ENCODE measurements around the gene TSPAN13. TPM values are rescaled to one million over a fixed set of nuclear protein-coding genes. Genes with fewer than 3 reads are reported as not detected.

The TSPAN13 gene
- polyA plus RNA-seq, 1 donor (not counting 4 experiments of a cell fraction or from before 2014, with no cell fraction given): 21.6 TPM

DNA sequence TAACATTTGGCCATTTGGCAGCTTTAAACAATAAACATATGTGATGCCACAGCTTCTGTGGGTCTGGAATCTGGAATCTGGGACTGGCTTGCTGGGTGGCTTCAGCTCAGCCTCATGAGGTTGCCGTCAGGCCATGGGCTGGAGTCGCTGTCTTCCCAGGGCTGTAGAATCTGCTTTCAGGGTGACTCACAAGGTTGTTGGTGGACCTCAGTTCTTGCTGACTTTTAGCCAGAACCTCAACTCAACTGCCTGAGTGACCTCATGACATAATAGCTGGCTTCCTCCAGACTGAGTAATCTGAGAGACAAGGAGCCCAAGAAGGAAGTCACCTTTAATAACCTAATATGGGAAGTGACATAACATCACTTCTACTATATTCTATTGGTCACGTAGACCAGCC lies 44.6 kb upstream of the TSPAN13 start:
- no peaks in the 10 kb centered on the region for H4K20me1 ChIP-seq (ENCODE audit: control insufficient read depth, extremely low read depth, insufficient read depth, low read length)
- H3K4me2 ChIP-seq (ENCODE audit: control insufficient read depth, extremely low read depth, insufficient read depth, low read depth, low read length): no peak overlapping the region
- no peak for TF ChIP-seq EZH2 (IDR thresholded peaks at IDR 0.05; ENCODE audit: low read length)
- TF ChIP-seq, protein P1, sequence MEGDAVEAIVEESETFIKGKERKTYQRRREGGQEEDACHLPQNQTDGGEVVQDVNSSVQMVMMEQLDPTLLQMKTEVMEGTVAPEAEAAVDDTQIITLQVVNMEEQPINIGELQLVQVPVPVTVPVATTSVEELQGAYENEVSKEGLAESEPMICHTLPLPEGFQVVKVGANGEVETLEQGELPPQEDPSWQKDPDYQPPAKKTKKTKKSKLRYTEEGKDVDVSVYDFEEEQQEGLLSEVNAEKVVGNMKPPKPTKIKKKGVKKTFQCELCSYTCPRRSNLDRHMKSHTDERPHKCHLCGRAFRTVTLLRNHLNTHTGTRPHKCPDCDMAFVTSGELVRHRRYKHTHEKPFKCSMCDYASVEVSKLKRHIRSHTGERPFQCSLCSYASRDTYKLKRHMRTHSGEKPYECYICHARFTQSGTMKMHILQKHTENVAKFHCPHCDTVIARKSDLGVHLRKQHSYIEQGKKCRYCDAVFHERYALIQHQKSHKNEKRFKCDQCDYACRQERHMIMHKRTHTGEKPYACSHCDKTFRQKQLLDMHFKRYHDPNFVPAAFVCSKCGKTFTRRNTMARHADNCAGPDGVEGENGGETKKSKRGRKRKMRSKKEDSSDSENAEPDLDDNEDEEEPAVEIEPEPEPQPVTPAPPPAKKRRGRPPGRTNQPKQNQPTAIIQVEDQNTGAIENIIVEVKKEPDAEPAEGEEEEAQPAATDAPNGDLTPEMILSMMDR (optimal IDR thresholded peaks at IDR 0.05 in 1 of 3, IDR thresholded peaks at IDR 0.05 in 1 of 3, conservative IDR thresholded peaks at IDR 0.05 in 1 of 3; ENCODE audit: extremely low read depth in 1 of 3, insufficient read depth in 2 of 3, low read length in 3 of 3): no peak
- H3K27ac ChIP-seq (ENCODE audit: control insufficient read depth, insufficient read depth, low read length): no peak overlapping the region
- H3K9ac ChIP-seq (ENCODE audit: control insufficient read depth, extremely low read depth, insufficient read depth, low read length): no peak overlapping the region
- no peaks in the 10 kb centered on the region for H3K9me3 ChIP-seq (ENCODE audit: control insufficient read depth, low read depth, low read length)
- FAIRE-seq (no peak), DNase-seq (ENCODE audit: low read depth, low spot score) (no peak)
- H3K4me3 ChIP-seq (ENCODE audit: control insufficient read depth in 2 of 3, extremely low read depth in 1 of 3, insufficient read depth in 2 of 3, low read depth in 1 of 3, low read length in 3 of 3): no peak overlapping the region
- peaks cover 0 to 6% of the 10 kb centered on the region in 2 experiments for H3K36me3 ChIP-seq (ENCODE audit: control insufficient read depth in 2 of 2, extremely low read depth in 1 of 2, insufficient read depth in 2 of 2, low read length in 2 of 2)
- H3K79me2 ChIP-seq (ENCODE audit: control insufficient read depth, insufficient read depth, low read length): no peaks in the 10 kb centered on the region
- no peaks in the 10 kb centered on the region for H3K4me1 ChIP-seq (ENCODE audit: control insufficient read depth, extremely low read depth, insufficient read depth, low read length)
- no peak overlapping the region for H2AFZ ChIP-seq (ENCODE audit: control insufficient read depth, low read length)
- no peaks in the 10 kb centered on the region for H3K27me3 ChIP-seq (ENCODE audit: control insufficient read depth, extremely low read depth, insufficient read depth, low read length)
- no peaks in the 10 kb centered on the region for H3K9me1 ChIP-seq (ENCODE audit: control insufficient read depth, extremely low read depth, insufficient read depth, low read length)
- dilution Hi-C loops (cut with MboI; ENCODE audit: extremely low pct_ligation_motif_present, low sequenced_read_pairs): no loop called here

DNA sequence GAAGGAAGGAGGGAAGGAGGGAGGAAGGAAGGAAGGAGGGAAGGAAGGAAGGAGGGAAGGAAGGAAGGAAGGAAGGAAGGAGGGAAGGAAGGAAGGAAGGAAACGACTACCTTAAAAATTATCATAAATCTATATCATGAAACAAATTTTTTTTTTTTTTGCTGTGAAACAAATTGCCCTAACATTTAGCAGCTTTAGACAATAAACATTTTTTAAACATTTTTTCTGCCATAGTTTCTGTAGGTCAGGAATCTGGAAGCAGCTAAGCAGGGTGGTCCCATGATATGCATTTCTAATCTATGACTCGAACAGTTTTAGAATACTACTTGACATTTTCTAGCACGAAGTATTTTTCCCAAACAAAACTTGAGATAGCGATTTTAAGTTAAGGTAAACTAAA lies 42.9 kb upstream of the TSPAN13 start:
- Histone ChIP-seq H3K4me3 (ENCODE audit: control insufficient read depth in 2 of 3, extremely low read depth in 1 of 3, insufficient read depth in 2 of 3, low read depth in 1 of 3, low read length in 3 of 3) (no peak overlapping the region), H3K9me1 (ENCODE audit: control insufficient read depth, extremely low read depth, insufficient read depth, low read length) (no peaks in the 10 kb centered on the region), H3K27ac (ENCODE audit: control insufficient read depth, insufficient read depth, low read length) (no peak overlapping the region), H2AFZ (ENCODE audit: control insufficient read depth, low read length) (no peak overlapping the region), H3K9me3 (ENCODE audit: control insufficient read depth, low read depth, low read length) (no peaks in the 10 kb centered on the region), H3K36me3 (ENCODE audit: control insufficient read depth in 2 of 2, extremely low read depth in 1 of 2, insufficient read depth in 2 of 2, low read length in 2 of 2) (peaks cover 0 to 6% of the 10 kb centered on the region in 2 experiments), H3K27me3 (ENCODE audit: control insufficient read depth, extremely low read depth, insufficient read depth, low read length) (no peaks in the 10 kb centered on the region), H3K9ac (ENCODE audit: control insufficient read depth, extremely low read depth, insufficient read depth, low read length) (no peak overlapping the region), H3K4me2 (ENCODE audit: control insufficient read depth, extremely low read depth, insufficient read depth, low read depth, low read length) (no peak overlapping the region), H3K79me2 (ENCODE audit: control insufficient read depth, insufficient read depth, low read length) (no peaks in the 10 kb centered on the region), H4K20me1 (ENCODE audit: control insufficient read depth, extremely low read depth, insufficient read depth, low read length) (no peaks in the 10 kb centered on the region), H3K4me1 (ENCODE audit: control insufficient read depth, extremely low read depth, insufficient read depth, low read length) (no peaks in the 10 kb centered on the region)
- FAIRE-seq: no peak
- DNase-seq (ENCODE audit: low read depth, low spot score): no peak
- dilution Hi-C loops (cut with MboI; ENCODE audit: extremely low pct_ligation_motif_present, low sequenced_read_pairs): no loop called here
- TF ChIP-seq, protein P1 (optimal IDR thresholded peaks at IDR 0.05 in 1 of 3, IDR thresholded peaks at IDR 0.05 in 1 of 3, conservative IDR thresholded peaks at IDR 0.05 in 1 of 3; ENCODE audit: extremely low read depth in 1 of 3, insufficient read depth in 2 of 3, low read length in 3 of 3): no peak
- no peak for TF ChIP-seq EZH2 (IDR thresholded peaks at IDR 0.05; ENCODE audit: low read length)
